SK-N-SH treated with all-trans-retinoic acid at 6 μM for 48 hours (cell line): Measurements from ENCODE around the gene RELCH.

Experiments
- ATAC-seq: fragments of 200-7000 bp; cut with Tn5 transposase; 3 replicates; pipeline ENCODE4 v1.9.1; 2020; ENCODE audit warnings: mild to moderate bottlenecking, moderate library complexity
- ARNTL ChIP-seq: fragments of 450-650 bp; formaldehyde crosslinking; IDR thresholded peaks from 2 replicates; pipeline ENCODE4 v1.5.0; 2020; ENCODE audit warnings: low read depth, mild to moderate bottlenecking, moderate library complexity, borderline replicate concordance
- BACH2 ChIP-seq: fragments of 250-450 bp; sonication (Bioruptor Pico); IDR thresholded peaks from 2 replicates; pipeline ENCODE4 v1.9.0; 2021; ENCODE audit warnings: mild to moderate bottlenecking, borderline replicate concordance
- CSDC2 ChIP-seq: fragments of 250-450 bp; sonication (Bioruptor Pico); IDR thresholded peaks from 2 replicates; pipeline ENCODE4 v1.5.0; 2020; ENCODE audit warnings: mild to moderate bottlenecking, moderate library complexity
- ESRRG ChIP-seq: fragments of 250-450 bp; sonication (Bioruptor Pico); IDR thresholded peaks from 2 replicates; pipeline ENCODE4 v1.6.1; 2021; ENCODE audit warnings: mild to moderate bottlenecking
- GLIS3 ChIP-seq: fragments of 250-450 bp; sonication (Bioruptor Pico); IDR thresholded peaks from 2 replicates; pipeline ENCODE4 v1.5.0; 2020; ENCODE audit warnings: mild to moderate bottlenecking, moderate library complexity
- ISL1 ChIP-seq: fragments of 250-450 bp; sonication (Bioruptor Pico); IDR thresholded peaks from 2 replicates; pipeline ENCODE4 v2.1.2; 2022; ENCODE audit warnings: mild to moderate bottlenecking, moderate library complexity
- OSR1 ChIP-seq: fragments of 250-450 bp; sonication (Bioruptor Pico); IDR thresholded peaks from 2 replicates; pipeline ENCODE4 v1.8.0; 2022; ENCODE audit warnings: moderate library complexity, mild to moderate bottlenecking, inconsistent platforms
- RARB ChIP-seq: fragments of 250-450 bp; sonication (Bioruptor Pico); IDR thresholded peaks from 2 replicates; pipeline ENCODE4 v1.8.0; 2021; ENCODE audit warnings: mild to moderate bottlenecking, moderate library complexity
- SNAI2 ChIP-seq: fragments of 250-450 bp; sonication (Bioruptor Pico); IDR thresholded peaks from 2 replicates; pipeline ENCODE4 v1.5.0; 2020; ENCODE audit warnings: mild to moderate bottlenecking, moderate library complexity
- TCF4 ChIP-seq: fragments of 250-450 bp; sonication (Bioruptor Pico); IDR thresholded peaks from 2 replicates; pipeline ENCODE4 v1.8.0; 2021; ENCODE audit warnings: mild to moderate bottlenecking, moderate library complexity, borderline replicate concordance
- TOX ChIP-seq: fragments of 250-450 bp; sonication (Bioruptor Pico); IDR thresholded peaks from 2 replicates; pipeline ENCODE4 v1.8.0; 2021; ENCODE audit warnings: mild to moderate bottlenecking, moderate library complexity, borderline replicate concordance
- TSHZ2 ChIP-seq: fragments of 250-450 bp; sonication (Bioruptor Pico); IDR thresholded peaks from 2 replicates; pipeline ENCODE4 v1.5.0; 2020; ENCODE audit warnings: mild to moderate bottlenecking, moderate library complexity
- ZC3H10 ChIP-seq: fragments of 250-450 bp; sonication (Bioruptor Pico); IDR thresholded peaks from 2 replicates; pipeline ENCODE4 v1.5.1; 2021; ENCODE audit warnings: mild to moderate bottlenecking, moderate library complexity
- ZFP3 ChIP-seq: fragments of 250-450 bp; sonication (Bioruptor Pico); IDR thresholded peaks from 2 replicates; pipeline ENCODE4 v1.5.0; 2020; ENCODE audit warnings: mild to moderate bottlenecking, moderate library complexity
- ZFP30 ChIP-seq: fragments of 450-650 bp; formaldehyde crosslinking; IDR thresholded peaks from 2 replicates; pipeline ENCODE4 v1.5.0; 2022; ENCODE audit warnings: mild to moderate bottlenecking, moderate library complexity
- ZNF565 ChIP-seq: fragments of 450-650 bp; formaldehyde crosslinking; conservative IDR thresholded peaks from 2 replicates; pipeline ENCODE4 v1.5.0; 2020; ENCODE audit warnings: low read depth, mild to moderate bottlenecking, moderate library complexity
- ZNF70 ChIP-seq: fragments of 450-650 bp; formaldehyde crosslinking; IDR thresholded peaks from 2 replicates; pipeline ENCODE4 v1.5.0; 2020; ENCODE audit warnings: mild to moderate bottlenecking, moderate library complexity
- ZNF8 ChIP-seq: fragments of 450-650 bp; formaldehyde crosslinking; IDR thresholded peaks from 2 replicates; pipeline ENCODE4 v1.5.0; 2020; ENCODE audit warnings: mild to moderate bottlenecking, moderate library complexity
- TF ChIP-seq, protein P1 (sequence below): fragments of 250-450 bp; sonication (Bioruptor Pico); IDR thresholded peaks from 2 replicates; pipeline ENCODE4 v1.5.1; 2021; ENCODE audit warnings: mild to moderate bottlenecking, moderate library complexity
- TF ChIP-seq, protein P2 (sequence below): fragments of 250-450 bp; sonication (Bioruptor Pico); IDR thresholded peaks from 2 replicates; pipeline ENCODE4 v1.5.1; 2020; ENCODE audit warnings: low read depth, mild to moderate bottlenecking, moderate library complexity
- TF ChIP-seq, protein P3 (sequence below): fragments of 250-450 bp; sonication (Bioruptor Pico); IDR thresholded peaks from 2 replicates; pipeline ENCODE4 v1.8.0; 2021; ENCODE audit warnings: low read depth, mild to moderate bottlenecking, moderate library complexity, borderline replicate concordance
- TF ChIP-seq, protein P4 (sequence below): fragments of 250-450 bp; sonication (Bioruptor Pico); IDR thresholded peaks from 2 replicates; pipeline ENCODE4 v1.8.0; 2020; ENCODE audit warnings: mild to moderate bottlenecking, moderate library complexity, borderline replicate concordance

RELCH gene

GRCh38 chr18:62334120-62334519, 147.1 kb downstream of the RELCH start (continued):
- TF ChIP-seq, protein P1, sequence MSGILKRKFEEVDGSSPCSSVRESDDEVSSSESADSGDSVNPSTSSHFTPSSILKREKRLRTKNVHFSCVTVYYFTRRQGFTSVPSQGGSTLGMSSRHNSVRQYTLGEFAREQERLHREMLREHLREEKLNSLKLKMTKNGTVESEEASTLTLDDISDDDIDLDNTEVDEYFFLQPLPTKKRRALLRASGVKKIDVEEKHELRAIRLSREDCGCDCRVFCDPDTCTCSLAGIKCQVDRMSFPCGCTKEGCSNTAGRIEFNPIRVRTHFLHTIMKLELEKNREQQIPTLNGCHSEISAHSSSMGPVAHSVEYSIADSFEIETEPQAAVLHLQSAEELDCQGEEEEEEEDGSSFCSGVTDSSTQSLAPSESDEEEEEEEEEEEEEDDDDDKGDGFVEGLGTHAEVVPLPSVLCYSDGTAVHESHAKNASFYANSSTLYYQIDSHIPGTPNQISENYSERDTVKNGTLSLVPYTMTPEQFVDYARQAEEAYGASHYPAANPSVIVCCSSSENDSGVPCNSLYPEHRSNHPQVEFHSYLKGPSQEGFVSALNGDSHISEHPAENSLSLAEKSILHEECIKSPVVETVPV (CRISPR knock-in tag) = no peak
- TF ChIP-seq ARNTL (CRISPR knock-in tag) (no peak), CSDC2 (CRISPR knock-in tag) (no peak)
- TF ChIP-seq, protein P2, sequence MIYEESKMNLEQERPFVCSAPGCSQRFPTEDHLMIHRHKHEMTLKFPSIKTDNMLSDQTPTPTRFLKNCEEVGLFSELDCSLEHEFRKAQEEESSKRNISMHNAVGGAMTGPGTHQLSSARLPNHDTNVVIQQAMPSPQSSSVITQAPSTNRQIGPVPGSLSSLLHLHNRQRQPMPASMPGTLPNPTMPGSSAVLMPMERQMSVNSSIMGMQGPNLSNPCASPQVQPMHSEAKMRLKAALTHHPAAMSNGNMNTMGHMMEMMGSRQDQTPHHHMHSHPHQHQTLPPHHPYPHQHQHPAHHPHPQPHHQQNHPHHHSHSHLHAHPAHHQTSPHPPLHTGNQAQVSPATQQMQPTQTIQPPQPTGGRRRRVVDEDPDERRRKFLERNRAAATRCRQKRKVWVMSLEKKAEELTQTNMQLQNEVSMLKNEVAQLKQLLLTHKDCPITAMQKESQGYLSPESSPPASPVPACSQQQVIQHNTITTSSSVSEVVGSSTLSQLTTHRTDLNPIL (CRISPR knock-in tag) = no peak
- TF ChIP-seq, all 23 proteins: peak for 0

DNA sequence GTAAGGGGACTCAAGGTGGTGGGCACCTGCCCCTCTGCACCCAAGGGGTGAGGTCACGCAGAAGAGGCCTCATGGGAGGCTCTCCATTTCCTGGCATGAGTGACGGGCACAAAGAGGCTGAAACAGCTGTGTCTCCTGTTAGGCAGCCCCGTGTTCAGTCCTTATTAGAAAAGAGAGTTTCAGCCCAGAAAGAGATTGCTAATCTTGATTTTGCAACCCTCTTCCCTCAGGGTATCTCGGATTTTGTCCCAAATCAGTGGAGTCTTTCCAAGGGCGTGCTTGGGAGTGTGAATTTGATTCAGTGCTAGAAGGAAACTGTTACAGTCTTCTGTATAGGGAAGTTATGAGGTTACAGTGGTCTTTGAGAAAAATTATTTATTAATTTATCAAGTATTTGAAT, 148.4 kb downstream of the RELCH start:
- no peak for TF ChIP-seq ZNF8
- no peak for TF ChIP-seq OSR1 (CRISPR knock-in tag)
- TF ChIP-seq, protein P1 (CRISPR knock-in tag) = no peak
- TF ChIP-seq ZC3H10 = no peak
- TF ChIP-seq TOX (CRISPR knock-in tag) = no peak
- TF ChIP-seq ZFP3 (CRISPR knock-in tag) = no peak
- no peak for TF ChIP-seq ESRRG (CRISPR knock-in tag)
- TF ChIP-seq, protein P3, sequence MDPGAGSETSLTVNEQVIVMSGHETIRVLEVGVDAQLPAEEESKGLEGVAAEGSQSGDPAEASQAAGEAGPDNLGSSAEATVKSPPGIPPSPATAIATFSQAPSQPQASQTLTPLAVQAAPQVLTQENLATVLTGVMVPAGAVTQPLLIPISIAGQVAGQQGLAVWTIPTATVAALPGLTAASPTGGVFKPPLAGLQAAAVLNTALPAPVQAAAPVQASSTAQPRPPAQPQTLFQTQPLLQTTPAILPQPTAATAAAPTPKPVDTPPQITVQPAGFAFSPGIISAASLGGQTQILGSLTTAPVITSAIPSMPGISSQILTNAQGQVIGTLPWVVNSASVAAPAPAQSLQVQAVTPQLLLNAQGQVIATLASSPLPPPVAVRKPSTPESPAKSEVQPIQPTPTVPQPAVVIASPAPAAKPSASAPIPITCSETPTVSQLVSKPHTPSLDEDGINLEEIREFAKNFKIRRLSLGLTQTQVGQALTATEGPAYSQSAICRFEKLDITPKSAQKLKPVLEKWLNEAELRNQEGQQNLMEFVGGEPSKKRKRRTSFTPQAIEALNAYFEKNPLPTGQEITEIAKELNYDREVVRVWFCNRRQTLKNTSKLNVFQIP (CRISPR knock-in tag) = no peak
- TF ChIP-seq, protein P2 (CRISPR knock-in tag) = no peak
- no peak for TF ChIP-seq GLIS3 (CRISPR knock-in tag)
- no peak for TF ChIP-seq BACH2
- TF ChIP-seq RARB = no peak
- TF ChIP-seq ARNTL (CRISPR knock-in tag) = no peak
- TF ChIP-seq SNAI2 (CRISPR knock-in tag) = no peak
- TF ChIP-seq ISL1 (CRISPR knock-in tag) = no peak
- no peak for ATAC-seq

GRCh38 chr18:62336618-62337017, 149.6 kb downstream of the RELCH start:
- ATAC-seq = no peak
- TF ChIP-seq RARB = no peak
- no peak for TF ChIP-seq TOX (CRISPR knock-in tag)
- TF ChIP-seq ESRRG (CRISPR knock-in tag) = no peak
- TF ChIP-seq, protein P4, sequence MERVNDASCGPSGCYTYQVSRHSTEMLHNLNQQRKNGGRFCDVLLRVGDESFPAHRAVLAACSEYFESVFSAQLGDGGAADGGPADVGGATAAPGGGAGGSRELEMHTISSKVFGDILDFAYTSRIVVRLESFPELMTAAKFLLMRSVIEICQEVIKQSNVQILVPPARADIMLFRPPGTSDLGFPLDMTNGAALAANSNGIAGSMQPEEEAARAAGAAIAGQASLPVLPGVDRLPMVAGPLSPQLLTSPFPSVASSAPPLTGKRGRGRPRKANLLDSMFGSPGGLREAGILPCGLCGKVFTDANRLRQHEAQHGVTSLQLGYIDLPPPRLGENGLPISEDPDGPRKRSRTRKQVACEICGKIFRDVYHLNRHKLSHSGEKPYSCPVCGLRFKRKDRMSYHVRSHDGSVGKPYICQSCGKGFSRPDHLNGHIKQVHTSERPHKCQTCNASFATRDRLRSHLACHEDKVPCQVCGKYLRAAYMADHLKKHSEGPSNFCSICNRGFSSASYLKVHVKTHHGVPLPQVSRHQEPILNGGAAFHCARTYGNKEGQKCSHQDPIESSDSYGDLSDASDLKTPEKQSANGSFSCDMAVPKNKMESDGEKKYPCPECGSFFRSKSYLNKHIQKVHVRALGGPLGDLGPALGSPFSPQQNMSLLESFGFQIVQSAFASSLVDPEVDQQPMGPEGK (CRISPR knock-in tag) = no peak
- no peak for TF ChIP-seq TCF4 (CRISPR knock-in tag)
- no peak for TF ChIP-seq ZNF565
- TF ChIP-seq ISL1 (CRISPR knock-in tag) = no peak
- TF ChIP-seq ZFP30 (CRISPR knock-in tag) = no peak
- no peak for TF ChIP-seq TSHZ2 (CRISPR knock-in tag)
- no peak for TF ChIP-seq ZFP3 (CRISPR knock-in tag)
- no peak for TF ChIP-seq ARNTL (CRISPR knock-in tag)
- TF ChIP-seq, protein P3 (CRISPR knock-in tag) = no peak
- no peak for TF ChIP-seq ZNF70 (CRISPR knock-in tag)
- TF ChIP-seq SNAI2 (CRISPR knock-in tag) = no peak
